Activated naive CD8-positive, alpha-beta T cell treated with anti-CD3 and anti-CD28 coated beads, Interleukin-2, amount 50 U/mL, for 24 hours (primary cell): ENCODE data around the gene GATD1.

Source experiments
- ATAC-seq: fragments of 150-1000 bp; cut with Tn5 transposase; one replicate; pipeline ENCODE4 v1.10.0; 2021
- DNase-seq: peaks from one replicate; pipeline ENCODE4 v3.0.0; 2021
- H3K27ac Mint-ChIP-seq: one replicate; pipeline ENCODE4 v1.8.0; 2021; ENCODE audit warnings: mild to moderate bottlenecking, mixed read lengths
- H3K27me3 Mint-ChIP-seq: one replicate; pipeline ENCODE4 v1.8.0; 2021; ENCODE audit warnings: mixed read lengths
- H3K36me3 Mint-ChIP-seq: one replicate; pipeline ENCODE4 v1.8.0; 2021; ENCODE audit warnings: low read depth, mixed read lengths
- H3K4me1 Mint-ChIP-seq: one replicate; pipeline ENCODE4 v1.8.0; 2021; ENCODE audit warnings: mixed read lengths
- H3K4me3 Mint-ChIP-seq: one replicate; pipeline ENCODE4 v1.8.0; 2021; ENCODE audit warnings: mild to moderate bottlenecking, moderate library complexity, mixed read lengths
- H3K9me3 Mint-ChIP-seq: one replicate; pipeline ENCODE4 v1.8.0; 2021; ENCODE audit warnings: mixed read lengths

The GATD1 gene

GRCh38 chr11:803467-803742 is 26.1 kb upstream of the GATD1 start:
- Mint-ChIP-seq H3K9me3 (no peaks in the 10 kb centered on the region), H3K27ac (no peak overlapping the region), H3K4me3 (peak overlapping the region; percentile 45), H3K36me3 (no peaks in the 10 kb centered on the region), H3K4me1 (peaks cover 13% of the 10 kb centered on the region), H3K27me3 (no peaks in the 10 kb centered on the region)
- ATAC-seq = no peak
- DNase-seq = no peak

GRCh38 chr11:802693-803466 is 25.6 kb upstream of the GATD1 start:
- ATAC-seq (no peak), DNase-seq (no peak)
- H3K27me3 Mint-ChIP-seq = no peaks in the 10 kb centered on the region
- peak overlapping the region; percentile 43 for H3K4me3 Mint-ChIP-seq
- no peak overlapping the region for H3K27ac Mint-ChIP-seq
- H3K9me3 Mint-ChIP-seq = no peaks in the 10 kb centered on the region
- H3K4me1 Mint-ChIP-seq = peaks cover 9% of the 10 kb centered on the region
- no peaks in the 10 kb centered on the region for H3K36me3 Mint-ChIP-seq

GRCh38 chr11:802018-802617 is 24.8 kb upstream of the GATD1 start:
- DNase-seq = no peak
- no peaks in the 10 kb centered on the region for H3K9me3 Mint-ChIP-seq
- ATAC-seq = no peak
- H3K4me3 Mint-ChIP-seq = no peak overlapping the region
- peaks cover 7% of the 10 kb centered on the region for H3K4me1 Mint-ChIP-seq
- no peak overlapping the region for H3K27ac Mint-ChIP-seq
- H3K36me3 Mint-ChIP-seq = no peaks in the 10 kb centered on the region
- no peaks in the 10 kb centered on the region for H3K27me3 Mint-ChIP-seq

GRCh38 chr11:801097-801780 is 24.0 kb upstream of the GATD1 start:
- no peak for ATAC-seq
- Mint-ChIP-seq H3K4me1 (peaks cover 11% of the 10 kb centered on the region), H3K27me3 (no peaks in the 10 kb centered on the region), H3K36me3 (no peaks in the 10 kb centered on the region), H3K27ac (no peak overlapping the region), H3K4me3 (no peak overlapping the region), H3K9me3 (no peaks in the 10 kb centered on the region)
- DNase-seq = no peak

GRCh38 chr11:800473-800872 is 23.2 kb upstream of the GATD1 start:
- H3K4me1 Mint-ChIP-seq = peaks cover 10% of the 10 kb centered on the region
- no peak for ATAC-seq
- H3K36me3 Mint-ChIP-seq = peaks cover 2% of the 10 kb centered on the region
- H3K27me3 Mint-ChIP-seq = no peaks in the 10 kb centered on the region
- no peak overlapping the region for H3K27ac Mint-ChIP-seq
- H3K9me3 Mint-ChIP-seq = no peaks in the 10 kb centered on the region
- DNase-seq = no peak
- no peak overlapping the region for H3K4me3 Mint-ChIP-seq

GRCh38 chr11:799641-800316 is 22.5 kb upstream of the GATD1 start:
- Mint-ChIP-seq H3K27ac (no peak overlapping the region), H3K27me3 (no peaks in the 10 kb centered on the region), H3K4me3 (no peak overlapping the region), H3K9me3 (no peaks in the 10 kb centered on the region), H3K36me3 (peaks cover 2% of the 10 kb centered on the region), H3K4me1 (peaks cover 9% of the 10 kb centered on the region)
- DNase-seq = no peak
- ATAC-seq = no peak

GRCh38 chr11:798093-798713 is 20.9 kb upstream of the GATD1 start, which contains the start of gene SLC25A22:
Gene SLC25A22, minus strand, starts transcription at chr11:798281. Its CDS starts 3,275 bp downstream, at chr11:795006.
- Mint-ChIP-seq H3K27me3 (no peaks in the 10 kb centered on the region), H3K9me3 (no peaks in the 10 kb centered on the region), H3K27ac (peak within 1 kb of the TSS; percentile 84), H3K36me3 (peaks cover 2% of the 10 kb centered on the region), H3K4me3 (peak within 1 kb of the TSS; percentile 92), H3K4me1 (peaks cover 6% of the 10 kb centered on the region)
- ATAC-seq = peak; percentile 49
- peak; percentile 93 for DNase-seq

GRCh38 chr11:797296-798092 is 20.2 kb upstream of the GATD1 start:
- Mint-ChIP-seq H3K36me3 (peaks cover 2% of the 10 kb centered on the region), H3K4me3 (peak overlapping the region; percentile 92), H3K4me1 (peaks cover 6% of the 10 kb centered on the region), H3K9me3 (no peaks in the 10 kb centered on the region), H3K27ac (peak overlapping the region; percentile 84), H3K27me3 (no peaks in the 10 kb centered on the region)
- DNase-seq (peak; percentile 84), ATAC-seq (peak; percentile 63)

- peaks cover 2% of the 10 kb centered on the region for H3K36me3 Mint-ChIP-seq
- DNase-seq (no peak), ATAC-seq (no peak)
- H3K27me3 Mint-ChIP-seq = no peaks in the 10 kb centered on the region
- peaks cover 6% of the 10 kb centered on the region for H3K4me1 Mint-ChIP-seq
- peak overlapping the region; percentile 92 for H3K4me3 Mint-ChIP-seq
- H3K9me3 Mint-ChIP-seq = no peaks in the 10 kb centered on the region
- H3K27ac Mint-ChIP-seq = peak overlapping the region; percentile 84
These were observed 19.4 kb upstream of the GATD1 start for GRCh38 chr11:796565-797295.

- Mint-ChIP-seq H3K27ac (peak overlapping the region; percentile 83), H3K36me3 (peaks cover 4% of the 10 kb centered on the region)
These were observed 18.6 kb upstream of the GATD1 start for GRCh38 chr11:795634-796564.

GRCh38 chr11:794766-795633 is 17.7 kb upstream of the GATD1 start:
- Mint-ChIP-seq H3K27ac (no peak overlapping the region), H3K9me3 (no peaks in the 10 kb centered on the region), H3K4me3 (peak overlapping the region; percentile 92), H3K27me3 (no peaks in the 10 kb centered on the region), H3K4me1 (peaks cover 6% of the 10 kb centered on the region), H3K36me3 (peaks cover 4% of the 10 kb centered on the region)
- ATAC-seq (no peak), DNase-seq (no peak)

More at GRCh38 chr11:795634-796564, 18.6 kb upstream of the GATD1 start:
- peak overlapping the region; percentile 92 for H3K4me3 Mint-ChIP-seq
- no peaks in the 10 kb centered on the region for H3K9me3 Mint-ChIP-seq
- peak; percentile 77 for ATAC-seq
- H3K27me3 Mint-ChIP-seq = no peaks in the 10 kb centered on the region
- H3K4me1 Mint-ChIP-seq = peaks cover 6% of the 10 kb centered on the region
- peak; percentile 85 for DNase-seq
